K562 (cell line): ENCODE measurements around the gene PARD3. TPM values are rescaled to one million over a fixed set of nuclear protein-coding genes. Genes with fewer than 3 reads are reported as not detected.

Source experiments
- ATAC-seq: fragments of 200-7000 bp; cut with Tn5 transposase; 3 replicates; pipeline ENCODE4 v1.9.1; 2020; ENCODE audit warnings: moderate library complexity
- BruUV-seq: library from RNA; stranded (reverse); fragments of 400-500 nt; replicated peaks from 2 replicates; lab custom pipeline; 2021; lab: Mats Ljungman, UMichigan
- CTCF ChIA-PET: fragments of 300-600 bp; formaldehyde crosslinking; extraction: SDS; loops from one replicate; lab custom pipeline; 2021; ENCODE audit warnings: low intra/inter-chr PET ratio; lab: Yijun Ruan, JAX
- POLR2A ChIA-PET: fragments of 300-600, 350-650 bp; sonication (Branson Sonifier 250); formaldehyde crosslinking; extraction: SDS; loops from one replicate; lab custom pipeline; 2021; ENCODE audit warnings: antibody characterized with exemption, inconsistent platforms; lab: Yijun Ruan, JAX
- DNase-seq, 4 experiments: peaks; one replicate each; pipeline versions ENCODE4 v3.0.0 to v3.0.0-alpha.2; 2011 to 2018; ENCODE audit warnings: low spot score in 3 of 4, mixed read lengths in 3 of 4; ENCODE audit errors: extremely low read depth in 1 of 4
- FAIRE-seq: peaks from 2 replicates; lab custom pipeline; 2011; peaks lifted over from hg19 to GRCh38; lab: Jason Lieb, UNC
- H2AFZ ChIP-seq: 2 replicates; pipeline ENCODE4 v1.6.0; 2011; ENCODE audit warnings: low read depth, low read length, control low read depth, inconsistent platforms
- H3K27ac ChIP-seq: fragments of 200-600 bp; 3 replicates; pipeline ENCODE4 v1.8.0; 2011; ENCODE audit warnings: low read depth, mild to moderate bottlenecking, control low read depth, inconsistent platforms, low read length, moderate library complexity, mixed read lengths; ENCODE audit errors: extremely low read depth
- H3K27me3 ChIP-seq, 2 experiments: fragments of 300-600 bp in 1 of 2; 2 replicates in 1 of 2; 3 replicates in 1 of 2; pipeline versions ENCODE4 v1.6.0 to v1.8.0; 2011; ENCODE audit warnings: inconsistent platforms in 2 of 2, low read length in 2 of 2, mild to moderate bottlenecking in 1 of 2, mixed read lengths in 1 of 2, moderate library complexity in 1 of 2; ENCODE audit not compliant: control insufficient read depth in 2 of 2, insufficient read depth in 2 of 2
- H3K36me3 ChIP-seq: fragments of 300-600 bp; 3 replicates; pipeline ENCODE4 v1.8.0; 2011; ENCODE audit warnings: mild to moderate bottlenecking, low read length, inconsistent platforms; ENCODE audit not compliant: control insufficient read depth, insufficient read depth
- H3K4me1 ChIP-seq, 2 experiments: fragments of 200-600 bp in 1 of 2; replicated peaks in 1 of 2; 2 replicates in 1 of 2; 3 replicates in 1 of 2; pipeline versions ENCODE4 v1.5.1 to v1.8.0; 2011; ENCODE audit warnings: inconsistent platforms in 2 of 2, low read length in 2 of 2, mild to moderate bottlenecking in 1 of 2, mixed read lengths in 1 of 2, moderate library complexity in 1 of 2; ENCODE audit not compliant: control insufficient read depth in 2 of 2, insufficient read depth in 2 of 2
- H3K4me2 ChIP-seq: 2 replicates; pipeline ENCODE4 v1.6.1; 2011; ENCODE audit warnings: low read length, control low read depth, inconsistent platforms, mixed read lengths; ENCODE audit not compliant: insufficient read depth
- H3K4me3 ChIP-seq: fragments of 200-600 bp; sonication (generic), shearing (Covaris generic); 2 replicates; pipeline ENCODE4 v1.5.1; 2016; ENCODE audit warnings: control low read depth, inconsistent platforms
- H3K79me2 ChIP-seq: fragments of 200-600 bp; 3 replicates; pipeline ENCODE4 v1.8.0; 2011; ENCODE audit warnings: low read length, inconsistent platforms; ENCODE audit not compliant: control insufficient read depth, insufficient read depth
- H3K9ac ChIP-seq, 2 experiments: 2 replicates each; pipeline versions ENCODE4 v1.6.0 to v1.6.1; 2011; ENCODE audit warnings: low read depth in 2 of 2, low read length in 2 of 2, control low read depth in 1 of 2, inconsistent platforms in 1 of 2, mild to moderate bottlenecking in 1 of 2, mixed read lengths in 1 of 2; ENCODE audit not compliant: insufficient read depth in 1 of 2
- H3K9me1 ChIP-seq: one replicate; pipeline ENCODE4 v1.6.0; 2011; ENCODE audit warnings: inconsistent platforms, mild to moderate bottlenecking, low read length, moderate library complexity; ENCODE audit not compliant: control insufficient read depth, insufficient read depth
- H3K9me3 ChIP-seq: replicated peaks from 2 replicates; pipeline ENCODE4 v1.5.1; 2011; ENCODE audit warnings: low read depth, low read length, inconsistent platforms; ENCODE audit not compliant: control insufficient read depth, insufficient read depth
- H4K20me1 ChIP-seq: replicated peaks from 2 replicates; pipeline ENCODE4 v1.6.1; 2011; ENCODE audit warnings: low read length, inconsistent platforms, mixed read lengths; ENCODE audit not compliant: control insufficient read depth, insufficient read depth
- BCL6 ChIP-seq: fragments of 250-450 bp; sonication (Bioruptor Pico); IDR thresholded peaks from 2 replicates; pipeline ENCODE4 v1.4.0; 2020
- MCM7 ChIP-seq, 2 experiments: fragments of 450-650 bp; IDR thresholded peaks; 2 replicates each; pipeline ENCODE4 v1.6.1; 2016 to 2018
- TBL1XR1 ChIP-seq, 2 experiments: IDR thresholded peaks; 2 replicates each; pipeline ENCODE4 v1.6.1; 2012; ENCODE audit warnings: improper control_type of control experiment in 2 of 2, low read length in 2 of 2, mild to moderate bottlenecking in 1 of 2
- ZC3H8 ChIP-seq: fragments of 450-650 bp; IDR thresholded peaks from 2 replicates; pipeline ENCODE4 v1.6.1; 2017
- ZFX ChIP-seq: sonication (generic); formaldehyde crosslinking; IDR thresholded peaks from 2 replicates; pipeline ENCODE4 v1.8.0; 2022; ENCODE audit warnings: mild to moderate bottlenecking, missing genetic modification reagents, moderate library complexity
- ZNF121 ChIP-seq: sonication (generic); formaldehyde crosslinking; conservative IDR thresholded peaks from 2 replicates; pipeline ENCODE4 v1.8.0; 2022; ENCODE audit warnings: missing genetic modification reagents
- WGBS: fragments of 100-300 bp; shearing (Covaris generic); methylation state at CpG from one replicate; pipeline ENCODE4 v1.1.6; 2016; ENCODE audit warnings: low coverage, mixed read lengths; ENCODE audit not compliant: insufficient coverage; ENCODE audit errors: missing lambda C conversion rate; 5-methylcytosine and 5-hydroxymethylcytosine counted together
- in situ Hi-C: fragments of 300-500 bp; cut with MboI; formaldehyde crosslinking; loops from 4 replicates; pipeline ENCODE4 v1.15.0; 2018; ENCODE audit warnings: inconsistent platforms, mixed read lengths
- intact Hi-C: fragments of 100-400 bp; cut with micrococcal nuclease; formaldehyde crosslinking; loops from 2 replicates; pipeline ENCODE4 v1.14.2; 2022
- polyA plus RNA-seq, 8 experiments: library from polyadenylated mRNA; depleted of rRNA in 4 of 8; stranded (reverse) in 5 of 8; unstranded in 3 of 8; fragments of >200 nt; fragmentation: Nextera tagmentation in 2 of 8; fragmentation: Illumina TruSeq in 1 of 8; extraction: Ambion mirVana in 2 of 8; extraction: Trizol in 1 of 8; gene quantifications; 2 replicates each; pipeline versions ENCODE4 v1.2.1 to v1.2.3, GENCODE V29; 2011 to 2014; ENCODE audit warnings: inconsistent platforms in 1 of 8, missing spikeins in 1 of 8
- total RNA-seq, 7 experiments: library from RNA; depleted of rRNA in 6 of 7; stranded (reverse); fragments of >200 nt in 6 of 7; fragmentation: Illumina TruSeq in 2 of 7; extraction: Trizol in 2 of 7; gene quantifications; 2 replicates each; pipeline versions ENCODE4 v1.2.1 to v1.2.3, GENCODE V29; 2011 to 2021; ENCODE audit warnings: low replicate concordance in 1 of 7
- TF ChIP-seq, protein P1 (sequence below): fragments of 450-650 bp; IDR thresholded peaks from 2 replicates; pipeline ENCODE4 v1.6.1; 2018; ENCODE audit warnings: mild to moderate bottlenecking, low read depth; ENCODE audit not compliant: partially characterized antibody

The PARD3 gene
- total and polyA plus RNA-seq, 9 of the 15 experiments (the other 6 are each of a cell fraction or from before 2014, with no cell fraction given), result 2.7 to 11.7 (median 7.7) TPM

DNA sequence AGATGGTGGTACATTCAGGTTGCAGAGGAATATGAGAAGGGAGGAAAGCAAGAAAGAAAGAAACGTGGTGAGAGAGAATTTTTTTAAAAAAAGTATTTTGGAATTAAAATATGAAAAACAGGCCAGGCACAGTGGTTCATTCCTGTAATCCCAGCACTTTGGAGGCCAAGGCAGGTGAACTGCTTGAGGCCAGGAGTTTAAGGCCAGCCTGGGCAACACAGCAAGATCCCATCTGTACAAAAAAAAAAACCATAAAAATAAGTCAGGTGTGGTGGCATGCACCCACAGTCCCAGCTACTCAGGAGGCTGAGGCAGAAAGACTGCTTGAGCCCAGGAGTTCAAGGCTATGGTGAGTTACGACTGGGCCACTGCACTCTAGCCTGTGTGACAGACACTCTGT, 112.1 kb downstream of the PARD3 start:
- in situ Hi-C loops, result no loop called here
- intact Hi-C loops, result no loop called here
- Histone ChIP-seq H3K27me3 (no peaks in the 10 kb centered on the region), H3K4me1 (no peaks in the 10 kb centered on the region; a peak in 1 of 5 replicates), H3K4me2 (no peak overlapping the region), H4K20me1 (no peaks in the 10 kb centered on the region; the same call in 1 of the 2 replicates), H2AFZ (no peak overlapping the region), H3K9ac (no peak overlapping the region), H3K36me3 (no peaks in the 10 kb centered on the region), H3K9me3 (no peaks in the 10 kb centered on the region), H3K79me2 (no peaks in the 10 kb centered on the region), H3K27ac (no peak overlapping the region), H3K4me3 (no peak overlapping the region), H3K9me1 (no peaks in the 10 kb centered on the region)
- CTCF ChIA-PET, result no interaction called here
- DNase-seq (no peak), FAIRE-seq (no peak), ATAC-seq (no peak)
- TF ChIP-seq MCM7 (IDR thresholded peaks at IDR 0.05) (no peak), ZNF121 (CRISPR knock-in tag) (peak; percentile 55; the same call in 1 of the 2 replicates)
- POLR2A ChIA-PET, result no interaction called here
- BruUV-seq, result no TSS peak
- WGBS, result 36% methylated on average over 2 of the region's 2 CpGs

DNA sequence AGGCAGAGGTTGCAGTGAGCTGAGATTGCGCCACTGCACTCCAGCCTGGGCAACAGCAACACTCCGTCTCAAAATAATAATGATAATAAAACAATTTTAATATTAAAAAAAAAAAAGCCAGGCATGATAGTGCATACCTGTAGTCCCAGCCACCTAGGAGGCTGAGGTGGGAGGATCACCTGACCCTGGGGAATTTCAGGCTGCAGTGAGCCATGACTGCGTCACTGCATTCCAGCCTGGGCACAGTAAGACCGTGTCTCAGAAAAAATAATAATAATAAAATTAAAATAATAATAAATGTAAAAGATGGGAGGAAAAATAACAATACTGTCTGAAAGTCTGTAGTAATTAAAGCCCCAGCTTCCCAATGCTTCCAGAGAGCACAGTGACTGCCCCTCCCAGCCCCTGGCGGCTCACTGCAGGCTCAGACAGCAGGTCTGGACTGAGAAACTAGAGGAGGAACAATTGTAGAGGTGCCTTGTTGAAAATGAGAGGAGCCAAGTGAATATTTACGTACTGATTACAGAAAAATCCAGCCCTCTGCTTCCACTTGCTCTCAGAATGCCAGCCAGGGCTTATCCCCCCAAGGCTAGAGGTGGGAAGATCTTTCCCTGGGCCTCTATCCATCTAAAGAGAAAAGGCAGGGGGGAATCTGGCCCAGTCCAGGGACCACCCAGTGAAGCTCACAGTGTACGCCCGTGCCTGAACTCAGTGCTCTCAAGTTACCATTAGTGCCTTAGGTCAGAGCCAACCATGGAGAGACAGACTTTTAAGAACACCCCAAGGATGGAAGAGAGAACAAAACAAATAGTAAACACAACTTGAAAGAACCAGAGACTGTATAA, 112.8 kb downstream of the PARD3 start:
- FAIRE-seq, result no peak

More for the DNA sequence above, 112.8 kb downstream of the PARD3 start:
- Histone ChIP-seq H3K4me3 (no peak overlapping the region), H3K4me2 (no peak overlapping the region), H3K9me3 (no peaks in the 10 kb centered on the region), H3K9me1 (no peaks in the 10 kb centered on the region), H4K20me1 (no peaks in the 10 kb centered on the region), H3K4me1 (no peaks in the 10 kb centered on the region; a peak in 1 of 5 replicates), H3K27ac (no peak overlapping the region), H3K9ac (no peak overlapping the region), H3K79me2 (no peaks in the 10 kb centered on the region), H2AFZ (no peak overlapping the region), H3K36me3 (no peaks in the 10 kb centered on the region), H3K27me3 (no peaks in the 10 kb centered on the region)
- WGBS, result 35% methylated on average over 8 of the region's 8 CpGs
- no peak for TF ChIP-seq ZFX (CRISPR knock-in tag)
- no peak for TF ChIP-seq ZC3H8
- no peak for TF ChIP-seq TBL1XR1 (IDR thresholded peaks at IDR 0.05; ENCODE audit: low read length in 2 of 2)
- TF ChIP-seq BCL6, result no peak
- TF ChIP-seq, protein P1, sequence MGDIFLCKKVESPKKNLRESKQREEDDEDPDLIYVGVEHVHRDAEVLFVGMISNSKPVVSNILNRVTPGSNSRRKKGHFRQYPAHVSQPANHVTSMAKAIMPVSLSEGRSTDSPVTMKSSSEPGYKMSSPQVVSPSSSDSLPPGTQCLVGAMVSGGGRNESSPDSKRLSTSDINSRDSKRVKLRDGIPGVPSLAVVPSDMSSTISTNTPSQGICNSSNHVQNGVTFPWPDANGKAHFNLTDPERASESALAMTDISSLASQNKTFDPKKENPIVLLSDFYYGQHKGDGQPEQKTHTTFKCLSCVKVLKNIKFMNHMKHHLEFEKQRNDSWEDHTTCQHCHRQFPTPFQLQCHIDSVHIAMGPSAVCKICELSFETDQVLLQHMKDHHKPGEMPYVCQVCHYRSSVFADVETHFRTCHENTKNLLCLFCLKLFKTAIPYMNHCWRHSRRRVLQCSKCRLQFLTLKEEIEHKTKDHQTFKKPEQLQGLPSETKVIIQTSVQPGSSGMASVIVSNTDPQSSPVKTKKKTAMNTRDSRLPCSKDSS, result no peak
- ChIA-PET POLR2A (no interaction called here), CTCF (no interaction called here)
- intact Hi-C loops (no loop called here), in situ Hi-C loops (no loop called here)
- DNase-seq (no peak), ATAC-seq (no peak)
- BruUV-seq, result no TSS peak
